Astrocyte of the spinal cord (primary cell): Measurements from ENCODE around the gene ALDH5A1.

Source experiments
- DNase-seq: peaks from one replicate; pipeline ENCODE4 v3.0.0; 2011; ENCODE audit warnings: low read depth, low spot score
- H3K4me3 ChIP-seq: 2 replicates; pipeline ENCODE4 v1.5.1; 2011; ENCODE audit warnings: low read depth, mild to moderate bottlenecking, low read length, moderate library complexity
- in situ Hi-C: cut with HindIII; loops from 2 replicates; pipeline ENCODE4 v1.10.0; 2017; ENCODE audit warnings: low sequenced_read_pairs
- TF ChIP-seq, protein P1 (sequence below): IDR thresholded peaks from 2 replicates; pipeline ENCODE4 v1.5.1; 2012; ENCODE audit warnings: low read depth, mild to moderate bottlenecking, low read length, inconsistent platforms

ALDH5A1 gene

GRCh38 chr6:24453921-24454320 is 40.8 kb upstream of the ALDH5A1 start:
- TF ChIP-seq, protein P1, sequence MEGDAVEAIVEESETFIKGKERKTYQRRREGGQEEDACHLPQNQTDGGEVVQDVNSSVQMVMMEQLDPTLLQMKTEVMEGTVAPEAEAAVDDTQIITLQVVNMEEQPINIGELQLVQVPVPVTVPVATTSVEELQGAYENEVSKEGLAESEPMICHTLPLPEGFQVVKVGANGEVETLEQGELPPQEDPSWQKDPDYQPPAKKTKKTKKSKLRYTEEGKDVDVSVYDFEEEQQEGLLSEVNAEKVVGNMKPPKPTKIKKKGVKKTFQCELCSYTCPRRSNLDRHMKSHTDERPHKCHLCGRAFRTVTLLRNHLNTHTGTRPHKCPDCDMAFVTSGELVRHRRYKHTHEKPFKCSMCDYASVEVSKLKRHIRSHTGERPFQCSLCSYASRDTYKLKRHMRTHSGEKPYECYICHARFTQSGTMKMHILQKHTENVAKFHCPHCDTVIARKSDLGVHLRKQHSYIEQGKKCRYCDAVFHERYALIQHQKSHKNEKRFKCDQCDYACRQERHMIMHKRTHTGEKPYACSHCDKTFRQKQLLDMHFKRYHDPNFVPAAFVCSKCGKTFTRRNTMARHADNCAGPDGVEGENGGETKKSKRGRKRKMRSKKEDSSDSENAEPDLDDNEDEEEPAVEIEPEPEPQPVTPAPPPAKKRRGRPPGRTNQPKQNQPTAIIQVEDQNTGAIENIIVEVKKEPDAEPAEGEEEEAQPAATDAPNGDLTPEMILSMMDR, result no peak
- in situ Hi-C loops, result no loop called here
- DNase-seq, result no peak
- no peak overlapping the region for H3K4me3 ChIP-seq

DNA sequence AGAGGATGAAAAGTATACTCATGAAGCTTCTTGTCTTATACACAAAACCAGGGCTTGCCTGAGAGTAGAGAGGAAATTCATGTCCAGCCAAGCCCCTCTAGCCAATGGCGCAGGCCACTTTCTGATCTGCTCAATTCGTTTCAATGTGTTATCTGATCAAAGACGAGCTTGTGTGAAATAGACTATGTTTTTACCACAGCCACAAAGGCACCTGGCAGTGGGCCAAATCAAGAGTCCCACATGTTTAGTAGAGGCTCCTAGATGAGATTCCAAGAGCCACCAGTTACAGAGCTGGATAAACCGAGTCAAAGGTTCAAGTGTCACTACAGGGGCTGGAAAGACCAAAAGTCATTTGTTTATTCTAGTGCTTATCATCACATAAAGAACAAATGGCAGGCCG is 40.3 kb upstream of the ALDH5A1 start:
- TF ChIP-seq, protein P1, result no peak
- no peak for DNase-seq
- in situ Hi-C loops, result no loop called here
- no peak overlapping the region for H3K4me3 ChIP-seq

DNA sequence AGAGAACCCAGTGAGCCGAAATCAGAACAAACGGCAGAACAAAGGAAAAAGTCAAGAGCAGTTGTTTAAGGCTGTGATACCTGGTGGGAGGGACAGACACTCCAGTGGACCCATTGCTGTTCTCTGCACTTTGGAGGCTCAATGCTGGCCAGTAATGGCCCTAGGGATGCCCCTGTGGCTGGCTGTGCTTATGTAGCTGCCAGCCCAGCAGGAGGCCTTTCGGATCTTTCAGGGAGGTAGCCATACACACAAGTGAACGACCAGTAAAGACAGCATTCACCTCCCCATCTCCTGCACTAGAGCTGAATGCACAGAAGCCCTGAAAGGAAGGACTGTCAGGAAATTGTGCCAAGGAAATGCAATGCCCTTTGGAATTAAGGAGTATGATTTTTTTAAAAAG is 39.7 kb upstream of the ALDH5A1 start:
- no peak overlapping the region for H3K4me3 ChIP-seq
- no peak for DNase-seq
- TF ChIP-seq, protein P1, result no peak
- in situ Hi-C loops, result no loop called here

DNA sequence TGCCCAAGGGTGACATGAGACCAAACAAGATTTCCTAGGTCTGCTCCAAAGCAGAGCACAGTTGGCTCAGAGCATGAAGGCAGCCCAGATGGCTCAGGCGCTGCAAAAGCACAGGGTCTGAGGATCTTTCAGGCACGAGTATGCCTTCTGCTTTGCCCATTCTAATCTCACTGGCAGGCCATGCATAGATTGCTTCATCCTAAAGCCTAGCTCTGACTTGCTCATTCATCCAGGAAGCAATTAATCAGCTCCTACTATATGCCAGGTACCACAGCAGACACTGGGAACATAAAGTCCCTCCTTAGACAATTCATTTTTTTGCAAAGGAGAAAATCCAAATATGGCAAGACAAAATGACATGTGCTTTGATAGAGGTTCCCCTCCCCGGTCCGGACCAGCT is 36.6 kb upstream of the ALDH5A1 start:
- no peak for DNase-seq
- no peak overlapping the region for H3K4me3 ChIP-seq
- in situ Hi-C loops, result no loop called here
- TF ChIP-seq, protein P1, result no peak

DNA sequence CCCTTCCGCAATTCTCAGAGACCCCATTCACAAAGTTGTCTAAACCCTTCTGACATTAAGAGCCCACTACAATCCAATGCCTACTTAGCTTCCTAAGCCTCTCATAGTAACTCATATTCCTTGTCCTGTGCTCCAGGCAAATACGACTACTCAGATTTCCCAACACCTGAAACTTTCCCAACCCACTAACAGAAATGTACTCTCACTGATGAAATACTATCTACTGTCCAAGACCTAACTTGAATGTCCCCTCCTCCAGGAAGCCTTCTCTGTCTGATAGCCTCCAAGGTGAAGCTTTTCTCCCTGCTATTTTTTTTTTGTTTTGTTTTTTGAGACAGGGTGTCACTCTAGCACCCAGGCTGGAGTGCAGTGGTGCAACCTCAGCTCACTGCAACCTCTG is 35.8 kb upstream of the ALDH5A1 start:
- DNase-seq, result no peak
- in situ Hi-C loops, result no loop called here

GRCh38 chr6:24460966-24461365 is 33.8 kb upstream of the ALDH5A1 start:
- no peak for DNase-seq
- in situ Hi-C loops, result no loop called here
- TF ChIP-seq, protein P1, result no peak
- no peak overlapping the region for H3K4me3 ChIP-seq

More for the DNA sequence above, 35.8 kb upstream of the ALDH5A1 start:
- no peak overlapping the region for H3K4me3 ChIP-seq
- TF ChIP-seq, protein P1, result no peak
